ENCODE measurements around the gene VAV3.
"Not testable (repeated sequence)": the region's sequence is repeated elsewhere in the genome, so short reads cannot be mapped to it uniquely, and the experiment has no call there.

The VAV3 gene

GRCh38 chr1:107933736-107934135 is 31.2 kb downstream of the VAV3 start:
- no peak for DNase-seq

- no peak for DNase-seq
Measured at GRCh38 chr1:107930292-107930691, 34.7 kb downstream of the VAV3 start.

- no peak for DNase-seq
Measured at GRCh38 chr1:107927820-107928219, 37.2 kb downstream of the VAV3 start.

GRCh38 chr1:107926436-107927080 is 38.4 kb downstream of the VAV3 start:
- peak; percentile 39 for DNase-seq

DNA sequence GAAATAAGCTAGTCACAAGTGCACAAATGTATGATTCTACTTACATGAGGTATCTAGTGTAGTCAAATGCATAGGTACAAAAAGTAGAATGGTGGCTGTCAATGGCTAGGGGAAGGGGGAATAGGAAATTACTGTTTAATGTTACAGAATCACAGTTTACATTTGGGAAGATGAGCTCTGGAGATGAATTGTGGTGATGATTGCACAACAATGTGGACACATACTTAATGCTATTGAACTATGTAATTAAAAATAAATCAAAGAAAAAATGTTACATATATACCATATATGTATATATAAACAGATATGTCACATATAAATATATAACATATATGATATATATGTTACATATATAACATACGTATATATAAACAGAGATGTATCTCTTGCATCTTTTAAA is 39.4 kb downstream of the VAV3 start:
- DNase-seq: no peak

GRCh38 chr1:107920999-107921398 is 44.0 kb downstream of the VAV3 start:
- DNase-seq: no peak

GRCh38 chr1:107920561-107920960 is 44.4 kb downstream of the VAV3 start:
- DNase-seq: no peak

DNA sequence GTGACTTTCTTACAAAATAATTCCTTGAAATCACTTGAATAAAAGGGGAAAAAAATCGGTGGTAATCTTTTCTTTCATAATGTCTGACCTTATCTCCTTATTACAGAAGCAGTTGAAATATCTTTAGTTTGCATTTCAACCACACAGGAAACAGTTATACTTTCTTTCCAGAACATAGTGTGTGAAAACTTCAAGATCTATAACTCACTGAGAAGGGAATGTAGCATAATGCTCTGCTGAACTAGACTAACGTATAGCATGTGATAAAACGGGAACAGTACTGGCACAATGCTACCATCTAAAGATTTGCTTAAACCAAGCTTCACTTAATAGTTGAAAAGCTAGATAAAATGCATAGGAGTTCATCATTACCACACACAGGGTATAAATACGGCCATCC is 45.0 kb downstream of the VAV3 start:
- no peak for DNase-seq

DNA sequence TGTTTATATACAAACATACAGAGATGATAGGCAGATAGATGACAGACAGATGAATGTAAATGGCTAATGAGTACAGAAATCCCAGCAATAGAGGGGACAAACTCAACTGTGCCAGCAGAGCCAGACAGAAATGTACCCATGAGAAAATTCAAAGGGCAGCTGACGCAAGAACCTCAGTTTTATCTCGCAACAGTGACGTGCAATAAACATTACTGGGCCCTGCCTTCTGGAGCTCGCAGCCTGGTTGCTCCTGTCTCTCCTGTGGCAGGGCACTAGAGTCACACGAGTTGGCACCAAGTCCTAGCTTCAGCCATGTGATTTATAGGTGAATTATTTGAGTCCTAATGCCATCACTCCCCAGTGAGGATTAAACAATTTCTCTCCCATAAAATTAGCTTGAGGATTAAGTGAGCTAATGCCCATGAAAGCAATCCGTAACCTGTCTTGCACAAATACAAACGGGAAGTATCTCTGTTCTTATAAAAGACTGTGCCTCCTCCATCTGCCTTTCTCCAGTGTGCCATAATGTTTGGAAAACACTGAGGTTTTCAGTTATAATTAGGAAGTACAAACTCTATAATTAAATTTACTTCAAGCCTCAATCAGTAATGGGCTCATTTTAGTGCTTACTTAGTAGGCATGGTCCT is 50.7 kb downstream of the VAV3 start:
- DNase-seq: no peak

GRCh38 chr1:107912656-107913055 is 52.3 kb downstream of the VAV3 start:
- no peak for DNase-seq

GRCh38 chr1:107900090-107900945 is 64.7 kb downstream of the VAV3 start:
- DNase-seq: no peak

GRCh38 chr1:107899655-107900054 is 65.3 kb downstream of the VAV3 start:
- DNase-seq: no peak

DNA sequence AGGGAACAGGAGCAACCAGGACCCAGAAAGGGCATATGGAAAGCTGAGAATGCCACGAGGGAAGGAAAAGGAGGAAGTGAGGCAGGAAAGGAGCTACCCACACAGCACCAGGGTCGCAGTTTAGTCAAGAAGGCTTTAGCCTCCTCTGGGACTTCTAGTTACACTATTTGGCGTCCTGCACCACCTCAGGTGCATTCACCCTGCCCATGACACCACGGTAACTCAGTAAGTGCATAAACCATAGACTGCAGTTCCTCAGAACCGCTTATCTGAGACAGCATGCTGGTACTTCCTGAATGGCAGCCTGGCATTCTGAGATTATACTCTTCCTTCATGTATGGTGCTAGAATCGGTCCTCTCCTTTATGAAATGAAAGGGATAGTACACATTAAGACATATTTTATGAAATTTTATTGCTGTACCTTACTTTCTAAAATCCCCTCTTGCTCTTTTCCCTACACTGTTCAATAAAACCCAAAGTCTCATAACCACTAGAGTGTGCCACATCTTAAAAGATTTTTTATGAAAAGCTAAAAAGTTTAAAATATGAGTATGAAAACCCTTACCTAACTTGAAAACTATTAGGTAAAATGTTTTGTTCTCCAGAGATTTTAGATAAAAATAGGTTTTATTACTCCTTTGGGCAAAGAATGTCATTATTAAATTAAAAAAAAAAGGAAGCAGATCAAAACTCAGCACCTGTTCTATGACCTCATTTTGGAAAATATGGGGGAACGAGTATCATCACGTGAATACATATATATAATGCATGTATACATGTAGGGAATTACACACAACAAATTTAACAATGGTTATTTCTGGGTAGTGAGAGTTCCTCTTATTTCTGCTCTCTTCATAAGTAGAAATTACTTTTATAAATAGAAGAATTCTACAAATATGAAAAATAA is 67.3 kb downstream of the VAV3 start:
- no peak for DNase-seq

DNA sequence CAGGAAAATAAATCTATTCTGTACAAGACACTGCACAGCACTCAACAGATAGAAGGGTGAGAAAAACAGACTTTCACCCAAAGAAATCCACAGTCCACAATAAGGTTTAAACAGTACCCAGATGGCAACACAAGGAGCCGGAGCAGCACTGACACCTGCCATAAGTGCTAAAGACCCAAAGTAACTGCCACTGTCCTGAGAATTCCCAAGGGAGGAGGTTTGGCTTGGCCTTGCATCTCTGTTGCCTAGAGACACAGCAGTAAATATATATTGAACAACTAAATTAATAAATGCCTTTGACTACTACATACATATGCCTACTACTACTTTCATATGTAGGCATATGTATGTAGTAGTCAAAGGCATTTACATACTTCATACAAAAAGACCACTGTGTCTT is 68.0 kb downstream of the VAV3 start:
- DNase-seq: peak; percentile 35

DNA sequence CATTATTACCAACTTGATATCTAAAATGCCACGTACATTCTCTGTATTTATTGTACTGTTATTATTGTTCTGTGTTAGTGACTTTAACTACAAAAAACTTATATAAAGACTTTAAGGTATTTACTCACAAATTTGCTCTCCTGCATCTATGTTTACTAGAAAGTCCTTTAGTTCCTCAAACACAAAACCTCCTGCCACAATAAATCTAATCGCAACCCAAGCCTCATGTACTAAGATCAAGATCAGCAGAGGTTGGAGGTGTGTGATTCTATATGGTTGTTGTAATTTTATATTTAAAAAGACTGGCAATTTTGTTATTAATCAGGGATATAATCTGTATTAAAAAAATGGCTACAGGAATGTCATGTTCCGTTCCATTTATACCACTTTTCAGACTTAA is 68.6 kb downstream of the VAV3 start:
- DNase-seq: no peak

DNA sequence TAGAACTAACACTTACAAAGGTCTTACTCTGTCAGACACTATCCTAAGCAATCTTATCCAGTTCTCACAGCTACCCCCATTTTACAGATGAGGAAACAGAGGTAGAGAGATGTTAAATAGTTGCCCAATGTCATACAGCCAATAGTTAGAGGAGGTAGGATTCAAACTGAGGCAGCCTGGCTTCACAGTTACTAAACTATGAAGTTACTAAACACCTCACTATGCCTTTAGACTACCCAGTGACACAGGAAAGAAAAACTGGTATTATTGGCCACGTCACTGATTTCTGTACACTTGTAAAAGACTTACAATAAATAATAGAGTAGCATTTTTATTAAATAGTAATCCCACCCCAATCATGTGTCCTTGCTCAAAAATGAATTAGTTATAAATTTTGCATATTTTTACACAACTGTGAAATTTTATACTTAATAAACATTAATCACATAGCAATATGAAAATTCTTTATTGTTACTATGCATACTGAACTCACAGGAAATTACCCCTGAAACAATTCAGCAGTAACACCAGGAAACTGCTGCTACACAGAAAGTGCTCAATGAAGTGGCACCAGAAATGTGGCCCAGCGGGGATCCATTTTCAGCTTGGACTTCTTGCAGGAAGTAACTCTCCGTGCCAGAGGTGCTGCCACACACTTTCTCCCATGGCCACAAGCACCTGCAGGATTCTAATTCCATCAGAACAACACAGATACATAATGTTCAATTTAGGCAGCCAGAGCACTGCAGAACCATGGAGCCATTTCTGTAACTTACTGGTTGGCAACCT is 69.4 kb downstream of the VAV3 start:
- DNase-seq: no peak

- DNase-seq: no peak
Measured at GRCh38 chr1:107894605-107895004, 70.4 kb downstream of the VAV3 start.

- not testable (repeated sequence) for DNase-seq
Measured at GRCh38 chr1:107893350-107893749, 71.6 kb downstream of the VAV3 start.

DNA sequence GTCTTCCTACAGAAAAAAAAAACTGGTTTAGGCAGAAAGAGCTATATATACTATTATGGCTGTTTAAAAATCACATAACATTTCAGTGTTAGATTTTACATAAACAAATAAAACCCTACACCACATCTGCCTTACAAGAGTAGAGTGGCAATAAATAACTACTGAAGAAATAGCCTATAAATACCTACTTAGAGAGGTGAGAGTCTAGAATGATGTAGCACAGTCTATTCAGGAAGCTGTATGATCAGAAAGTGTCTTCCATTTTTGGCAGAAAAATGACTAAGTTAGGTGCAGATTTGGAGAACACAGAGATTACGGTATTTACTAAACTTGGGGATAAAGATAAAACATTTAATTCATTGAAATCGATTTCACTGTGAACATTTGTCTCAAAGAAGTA is 75.5 kb downstream of the VAV3 start:
- DNase-seq: no peak

GRCh38 chr1:107883562-107883961 is 81.4 kb downstream of the VAV3 start:
- no peak for DNase-seq

DNA sequence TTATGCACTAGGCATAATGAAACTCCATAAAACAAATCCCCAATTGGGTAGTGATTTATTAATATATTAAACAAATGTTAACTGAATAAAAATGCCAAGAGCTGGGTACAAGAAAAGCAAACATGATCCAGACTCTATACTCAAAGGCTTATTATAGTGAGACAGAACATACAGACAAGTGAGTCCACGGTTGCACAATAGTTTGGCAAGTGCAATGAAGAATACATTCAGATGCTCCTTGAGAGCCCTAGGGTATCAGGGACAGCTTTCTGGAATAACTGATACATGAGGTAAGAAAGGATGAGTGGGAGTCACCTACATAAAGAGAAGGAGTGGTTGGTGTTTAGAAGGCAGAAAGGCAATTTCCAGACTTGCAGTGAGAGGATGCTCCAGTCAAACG is 85.1 kb downstream of the VAV3 start:
- no peak for DNase-seq

GRCh38 chr1:107879346-107879745 is 85.6 kb downstream of the VAV3 start:
- no peak for DNase-seq
